B cell (primary cell): ENCODE results near the gene SUSD5. TPM values are rescaled to one million over a fixed set of nuclear protein-coding genes. Genes with fewer than 3 reads are reported as not detected.

Source experiments
- ATAC-seq: fragments of 200-7000 bp; cut with Tn5 transposase; one replicate; pipeline ENCODE4 v1.10.0; 2021; ENCODE audit warnings: low read depth, mild to moderate bottlenecking, moderate number of reproducible peaks, moderate library complexity
- CTCF ChIA-PET: fragments of 350-600 bp; sonication (Branson Sonifier 250); formaldehyde crosslinking; loops from one replicate; lab custom pipeline; 2021; ENCODE audit warnings: antibody characterized with exemption, inconsistent platforms; lab: Charles Lee
- POLR2A ChIA-PET: fragments of 350-600 bp; sonication (Branson Sonifier 250); formaldehyde crosslinking; loops from one replicate; lab custom pipeline; 2021; ENCODE audit warnings: antibody characterized with exemption; lab: Charles Lee
- DNase-seq: peaks from one replicate; pipeline ENCODE4 v3.0.0; 2013
- H2AFZ ChIP-seq: 2 replicates; pipeline ENCODE4 v1.6.1; 2012; ENCODE audit warnings: mild to moderate bottlenecking, low read depth, low read length; ENCODE audit not compliant: insufficient read depth, poor library complexity, severe bottlenecking
- H3K27ac ChIP-seq, 2 donors: 1 replicate in 1 of 2; 2 replicates in 1 of 2; pipeline ENCODE4 v1.5.1; 2012 to 2013; ENCODE audit warnings: low read length in 2 of 2, mild to moderate bottlenecking in 2 of 2, moderate library complexity in 1 of 2
- H3K27me3 ChIP-seq, 4 experiments: fragments of 200-600 bp in 1 of 4; sonication (generic) in 1 of 4; replicated peaks in 1 of 4; 1 replicate in 2 of 4; 2 replicates in 2 of 4; pipeline versions ENCODE4 v1.6.1 to v1.7.0; 2013 to 2016; ENCODE audit warnings: low read length in 3 of 4, mild to moderate bottlenecking in 2 of 4, mixed read lengths in 1 of 4, moderate library complexity in 1 of 4; ENCODE audit not compliant: insufficient read depth in 4 of 4, control insufficient read depth in 3 of 4; ENCODE audit errors: control extremely low read depth in 1 of 4
- H3K36me3 ChIP-seq, 2 experiments: replicated peaks in 1 of 2; 1 replicate in 1 of 2; 2 replicates in 1 of 2; pipeline versions ENCODE4 v1.6.1 to v1.7.1; 2013; ENCODE audit warnings: low read length in 1 of 2; ENCODE audit not compliant: insufficient read depth in 2 of 2, control insufficient read depth in 1 of 2; ENCODE audit errors: control extremely low read depth in 1 of 2, extremely low read depth in 1 of 2
- H3K4me1 ChIP-seq, 2 donors: fragments of 200-600 bp in 1 of 2; sonication (generic) in 1 of 2; 1 replicate in 1 of 2; 2 replicates in 1 of 2; pipeline versions ENCODE4 v1.5.1 to v1.6.1; 2013 to 2017; ENCODE audit warnings: low read length in 2 of 2; ENCODE audit not compliant: control insufficient read depth in 2 of 2, insufficient read depth in 2 of 2
- H3K4me2 ChIP-seq: replicated peaks from 2 replicates; pipeline ENCODE3; 2012; ENCODE audit warnings: mild to moderate bottlenecking, low read depth, low read length; ENCODE audit not compliant: poor library complexity, severe bottlenecking
- H3K4me3 ChIP-seq, 5 experiments: fragments of 200-600 bp in 1 of 5; sonication (generic) in 1 of 5; 1 replicate in 3 of 5; 2 replicates in 2 of 5; pipeline versions ENCODE4 v1.5.1 to v1.7.0; 2011 to 2016; ENCODE audit warnings: low read length in 4 of 5, mild to moderate bottlenecking in 4 of 5, low read depth in 2 of 5, control low read depth in 1 of 5, moderate library complexity in 1 of 5; ENCODE audit not compliant: insufficient read depth in 1 of 5; ENCODE audit errors: control extremely low read depth in 1 of 5, extremely low read depth in 1 of 5
- H3K79me2 ChIP-seq: fragments of 200-600 bp; sonication (generic); one replicate; pipeline ENCODE4 v1.6.0; 2016; ENCODE audit warnings: low read length; ENCODE audit not compliant: control insufficient read depth, insufficient read depth
- H3K9ac ChIP-seq: fragments of 200-600 bp; sonication (generic); 2 replicates; pipeline ENCODE4 v1.6.1; 2017; ENCODE audit warnings: mild to moderate bottlenecking, low read length, moderate library complexity
- H3K9me3 ChIP-seq, 3 donors: one replicate each; pipeline versions ENCODE4 v1.6.1 to v1.7.1; 2013; ENCODE audit warnings: low read length in 2 of 3; ENCODE audit not compliant: control insufficient read depth in 2 of 3, insufficient read depth in 1 of 3; ENCODE audit errors: control extremely low read depth in 1 of 3
- H4K20me1 ChIP-seq: 2 replicates; pipeline ENCODE4 v1.6.0; 2012; ENCODE audit warnings: mild to moderate bottlenecking, low read length; ENCODE audit not compliant: insufficient read depth, control insufficient read depth, poor library complexity, severe bottlenecking
- H3K27ac Mint-ChIP-seq: one replicate; pipeline ENCODE4 v1.8.0; 2021; ENCODE audit warnings: mixed read lengths
- H3K27me3 Mint-ChIP-seq: one replicate; pipeline ENCODE4 v1.8.0; 2021; ENCODE audit warnings: mixed read lengths
- H3K4me1 Mint-ChIP-seq: one replicate; pipeline ENCODE4 v1.8.0; 2021; ENCODE audit warnings: mixed read lengths
- H3K4me3 Mint-ChIP-seq: one replicate; pipeline ENCODE4 v1.8.0; 2021; ENCODE audit warnings: mixed read lengths
- H3K9me3 Mint-ChIP-seq: one replicate; pipeline ENCODE4 v1.8.0; 2022; ENCODE audit warnings: mixed read lengths; ENCODE audit not compliant: insufficient read depth
- CTCF ChIP-seq: fragments of 200-600 bp; IDR thresholded peaks from one replicate; pipeline ENCODE4 v1.8.0; 2022; ENCODE audit warnings: antibody characterized with exemption, mild to moderate bottlenecking
- EZH2 ChIP-seq: IDR thresholded peaks from 2 replicates; pipeline ENCODE4 v1.6.1; 2012; ENCODE audit warnings: borderline replicate concordance, low read depth, mild to moderate bottlenecking, moderate library complexity, low read length; ENCODE audit not compliant: insufficient read depth, poor library complexity, severe bottlenecking
- WGBS: methylation state at CpG from one replicate; pipeline ENCODE4 v1.1.5; 2013; ENCODE audit warnings: missing lambda C conversion rate; ENCODE audit not compliant: insufficient coverage; 5-methylcytosine and 5-hydroxymethylcytosine counted together
- intact Hi-C: fragments of 100-400 bp; cut with micrococcal nuclease; formaldehyde crosslinking; loops from one replicate; pipeline ENCODE4 v1.10.0; 2022
- polyA plus RNA-seq: library from polyadenylated mRNA; depleted of rRNA; stranded (reverse); fragments of >200 nt; gene quantifications from 2 replicates; pipeline ENCODE4 v1.2.3, GENCODE V29; 2012
- total RNA-seq, 2 donors: library from RNA; stranded (reverse); fragments of 120-200 nt in 1 of 2; gene quantifications; 1 replicate in 1 of 2; 2 replicates in 1 of 2; pipeline versions ENCODE4 v1.2.3 to v1.2.4, GENCODE V29; 2013 to 2022

SUSD5 gene
- total and polyA plus RNA-seq, 2 donors (not counting 1 experiment from before 2014, with no cell fraction given) = 0.15 to 0.30 TPM

- POLR2A ChIA-PET = no interaction called here
- H3K27me3 ChIP-seq = peaks cover 0 to 5% (median 0%) of the 10 kb centered on the region in 4 experiments
- TF ChIP-seq EZH2 (no peak), CTCF (no peak)
- no peak overlapping the region for H3K27ac ChIP-seq
- H3K79me2 ChIP-seq = no peaks in the 10 kb centered on the region
- no peaks in the 10 kb centered on the region for H3K36me3 ChIP-seq
- H3K4me3 ChIP-seq = no peak overlapping the region
- no peak overlapping the region for H3K4me2 ChIP-seq
- H4K20me1 ChIP-seq = no peaks in the 10 kb centered on the region
- DNase-seq (no peak), ATAC-seq (no peak)
- CTCF ChIA-PET = no interaction called here
- no peak overlapping the region for H2AFZ ChIP-seq
- Mint-ChIP-seq H3K27ac (no peak overlapping the region), H3K4me3 (no peak overlapping the region), H3K4me1 (no peaks in the 10 kb centered on the region), H3K27me3 (peaks cover 9% of the 10 kb centered on the region), H3K9me3 (peaks cover 10% of the 10 kb centered on the region)
- intact Hi-C loops = no loop called here
- H3K9ac ChIP-seq = no peak overlapping the region
- no peaks in the 10 kb centered on the region for H3K4me1 ChIP-seq
- 100% methylated on average over 2 of the region's 5 CpGs for WGBS
- peaks cover 1 to 10% (median 9%) of the 10 kb centered on the region in 3 donors for H3K9me3 ChIP-seq
These were observed 37.4 kb downstream of the SUSD5 start for GRCh38 chr3:33181229-33181628.

- Histone ChIP-seq H3K9me3 (peaks cover 1 to 10% (median 9%) of the 10 kb centered on the region in 3 donors), H3K27me3 (no peaks in the 10 kb centered on the region), H2AFZ (no peak overlapping the region), H3K36me3 (no peaks in the 10 kb centered on the region), H3K27ac (no peak overlapping the region), H3K79me2 (no peaks in the 10 kb centered on the region), H3K4me2 (no peak overlapping the region), H3K4me3 (no peak overlapping the region), H3K9ac (no peak overlapping the region), H3K4me1 (no peaks in the 10 kb centered on the region), H4K20me1 (no peaks in the 10 kb centered on the region)
- no peak for ATAC-seq
- Mint-ChIP-seq H3K9me3 (peaks cover 10% of the 10 kb centered on the region), H3K4me3 (no peak overlapping the region), H3K27me3 (peaks cover 4% of the 10 kb centered on the region), H3K27ac (no peak overlapping the region), H3K4me1 (no peaks in the 10 kb centered on the region)
- ChIA-PET CTCF (no interaction called here), POLR2A (no interaction called here)
- 88% methylated on average over 1 of the region's 1 CpG for WGBS
- no peak for DNase-seq
- TF ChIP-seq EZH2 = no peak
- TF ChIP-seq CTCF = no peak
- intact Hi-C loops = no loop called here
These were observed 39.5 kb downstream of the SUSD5 start for GRCh38 chr3:33179132-33179531.
